CD14-positive monocyte (primary cell): ENCODE data around the gene NRG3. TPM values are rescaled to one million over a fixed set of nuclear protein-coding genes. Genes with fewer than 3 reads are reported as not detected.
A peak's percentile ranks its signal among the peaks of the same experiment; 100 is the strongest.

Experiments
- DNase-seq, 3 donors: peaks; one replicate each; pipeline ENCODE4 v3.0.0-alpha.2; 2011 to 2022
- H2AFZ ChIP-seq: 2 replicates; pipeline ENCODE4 v1.6.0; 2012; ENCODE audit warnings: mild to moderate bottlenecking, low read depth, low read length, inconsistent platforms; ENCODE audit not compliant: insufficient read depth, poor library complexity, severe bottlenecking
- H3K27ac ChIP-seq, 2 donors: 1 replicate in 1 of 2; 2 replicates in 1 of 2; pipeline ENCODE4 v1.5.1; 2012 to 2013; ENCODE audit warnings: low read length in 2 of 2, control low read depth in 1 of 2, inconsistent platforms in 1 of 2, low read depth in 1 of 2, mild to moderate bottlenecking in 1 of 2
- H3K27me3 ChIP-seq, 2 donors: one replicate each; pipeline versions ENCODE4 v1.6.0 to v1.6.1; 2011 to 2013; ENCODE audit warnings: low read length in 2 of 2; ENCODE audit not compliant: control insufficient read depth in 2 of 2, insufficient read depth in 2 of 2
- H3K36me3 ChIP-seq, 2 donors: replicated peaks in 1 of 2; 1 replicate in 1 of 2; 2 replicates in 1 of 2; pipeline versions ENCODE4 v1.5.1 to v1.6.1; 2012 to 2013; ENCODE audit warnings: low read length in 2 of 2, control low read depth in 1 of 2, inconsistent platforms in 1 of 2, mild to moderate bottlenecking in 1 of 2; ENCODE audit not compliant: insufficient read depth in 2 of 2, control insufficient read depth in 1 of 2
- H3K4me1 ChIP-seq, 2 donors: 1 replicate in 1 of 2; 2 replicates in 1 of 2; pipeline versions ENCODE4 v1.5.1 to v1.6.1; 2012 to 2013; ENCODE audit warnings: low read length in 2 of 2, control low read depth in 1 of 2, inconsistent platforms in 1 of 2, mild to moderate bottlenecking in 1 of 2, moderate library complexity in 1 of 2; ENCODE audit not compliant: insufficient read depth in 2 of 2, control insufficient read depth in 1 of 2
- H3K4me2 ChIP-seq: replicated peaks from 2 replicates; pipeline ENCODE3; 2012; ENCODE audit warnings: low read length, moderate library complexity, mild to moderate bottlenecking; ENCODE audit not compliant: poor library complexity, severe bottlenecking; ENCODE audit errors: extremely low read depth
- H3K4me3 ChIP-seq, 3 experiments: fragments of 200-600 bp in 1 of 3; sonication (generic) in 1 of 3; replicated peaks in 1 of 3; 1 replicate in 2 of 3; 2 replicates in 1 of 3; pipeline ENCODE4 v1.5.1; 2011 to 2013; ENCODE audit warnings: low read length in 3 of 3, mild to moderate bottlenecking in 3 of 3, control low read depth in 2 of 3, low read depth in 2 of 3, inconsistent platforms in 1 of 3, moderate library complexity in 1 of 3
- H3K79me2 ChIP-seq: 2 replicates; pipeline ENCODE4 v1.6.0; 2012; ENCODE audit warnings: mild to moderate bottlenecking, control low read depth, inconsistent platforms, low read length, moderate library complexity; ENCODE audit not compliant: insufficient read depth
- H3K9ac ChIP-seq: 2 replicates; pipeline ENCODE4 v1.6.0; 2017; ENCODE audit warnings: low read length, mild to moderate bottlenecking; ENCODE audit not compliant: insufficient read depth, poor library complexity, severe bottlenecking
- H3K9me3 ChIP-seq, 2 donors: replicated peaks in 1 of 2; 1 replicate in 1 of 2; 2 replicates in 1 of 2; pipeline versions ENCODE4 v1.5.1 to v1.6.1; 2012 to 2013; ENCODE audit warnings: low read length in 2 of 2, control low read depth in 1 of 2; ENCODE audit not compliant: control insufficient read depth in 1 of 2, insufficient read depth in 1 of 2
- H4K20me1 ChIP-seq: 2 replicates; pipeline ENCODE4 v1.6.0; 2012; ENCODE audit warnings: mild to moderate bottlenecking, low read length, control low read depth, moderate library complexity; ENCODE audit not compliant: insufficient read depth
- H3K27ac Mint-ChIP-seq, 7 donors: one replicate each; pipeline ENCODE4 v1.8.0; 2020; ENCODE audit warnings: mild to moderate bottlenecking in 7 of 7, mixed read lengths in 7 of 7, moderate library complexity in 6 of 7, inconsistent platforms in 2 of 7
- H3K27me3 Mint-ChIP-seq, 3 donors: one replicate each; pipeline ENCODE4 v1.8.0; 2021 to 2022; ENCODE audit warnings: low read depth in 3 of 3, mild to moderate bottlenecking in 3 of 3, mixed read lengths in 3 of 3, moderate library complexity in 3 of 3, inconsistent platforms in 1 of 3
- H3K36me3 Mint-ChIP-seq, 2 donors: one replicate each; pipeline ENCODE4 v1.8.0; 2020; ENCODE audit warnings: mixed read lengths in 2 of 2, inconsistent platforms in 1 of 2, mild to moderate bottlenecking in 1 of 2
- H3K4me1 Mint-ChIP-seq: one replicate; pipeline ENCODE4 v1.8.0; 2020; ENCODE audit warnings: mild to moderate bottlenecking, mixed read lengths
- H3K4me3 Mint-ChIP-seq, 2 donors: one replicate each; pipeline ENCODE4 v1.8.0; 2020; ENCODE audit warnings: mild to moderate bottlenecking in 2 of 2, mixed read lengths in 2 of 2, moderate library complexity in 1 of 2
- H3K9me3 Mint-ChIP-seq, 7 donors: one replicate each; pipeline ENCODE4 v1.8.0; 2020 to 2022; ENCODE audit warnings: mixed read lengths in 7 of 7, mild to moderate bottlenecking in 6 of 7, moderate library complexity in 6 of 7, inconsistent platforms in 2 of 7
- WGBS: methylation state at CpG from one replicate; pipeline ENCODE4 v1.1.5; 2013; ENCODE audit warnings: missing lambda C conversion rate; ENCODE audit not compliant: insufficient coverage; 5-methylcytosine and 5-hydroxymethylcytosine counted together
- intact Hi-C, 2 donors: fragments of 100-400 bp; cut with micrococcal nuclease; formaldehyde crosslinking; loops; one replicate each; pipeline versions ENCODE4 v1.15.0 to v1.15.1; 2023
- polyA plus RNA-seq, 3 donors: library from polyadenylated mRNA; depleted of rRNA in 1 of 3; unstranded in 2 of 3; stranded (reverse) in 1 of 3; fragments of 300-500 nt in 2 of 3; fragments of >200 nt in 1 of 3; fragmentation: Illumina TruSeq in 2 of 3; gene quantifications; 1 replicate in 2 of 3; 2 replicates in 1 of 3; pipeline ENCODE4 v1.2.3, GENCODE V29; 2012 to 2021
- TF ChIP-seq, protein P1 (sequence below): fragments of 200-600 bp; IDR thresholded peaks from one replicate; pipeline ENCODE4 v1.8.0; 2022; ENCODE audit warnings: antibody characterized with exemption, mild to moderate bottlenecking

Gene NRG3
- polyA plus RNA-seq, 3 donors, result not detected

GRCh38 chr10:81873932-81874816, 820 bp upstream of the NRG3 start:
- DNase-seq, result no peak
- Histone ChIP-seq H3K9ac (no peak overlapping the region), H3K36me3 (no peaks in the 10 kb centered on the region), H3K79me2 (no peaks in the 10 kb centered on the region), H3K4me1 (no peaks in the 10 kb centered on the region), H3K27me3 (peaks cover 48 to 61% of the 10 kb centered on the region in 2 donors), H4K20me1 (no peaks in the 10 kb centered on the region), H3K27ac (no peak overlapping the region), H3K4me2 (no peak overlapping the region), H3K9me3 (peaks cover 0 to 26% of the 10 kb centered on the region in 2 donors), H2AFZ (no peak overlapping the region), H3K4me3 (no peak overlapping the region)
- Mint-ChIP-seq H3K4me3 (peak overlapping the region in 1 of 2 donors; percentile 75), H3K27ac (no peak overlapping the region), H3K27me3 (peaks cover 55 to 70% (median 57%) of the 10 kb centered on the region in 3 donors), H3K36me3 (peaks cover 3% of the 10 kb centered on the region in 2 donors), H3K9me3 (peaks cover 0 to 14% (median 9%) of the 10 kb centered on the region in 7 donors), H3K4me1 (peaks cover 3% of the 10 kb centered on the region)
- intact Hi-C loops, result no loop called here
- TF ChIP-seq, protein P1, sequence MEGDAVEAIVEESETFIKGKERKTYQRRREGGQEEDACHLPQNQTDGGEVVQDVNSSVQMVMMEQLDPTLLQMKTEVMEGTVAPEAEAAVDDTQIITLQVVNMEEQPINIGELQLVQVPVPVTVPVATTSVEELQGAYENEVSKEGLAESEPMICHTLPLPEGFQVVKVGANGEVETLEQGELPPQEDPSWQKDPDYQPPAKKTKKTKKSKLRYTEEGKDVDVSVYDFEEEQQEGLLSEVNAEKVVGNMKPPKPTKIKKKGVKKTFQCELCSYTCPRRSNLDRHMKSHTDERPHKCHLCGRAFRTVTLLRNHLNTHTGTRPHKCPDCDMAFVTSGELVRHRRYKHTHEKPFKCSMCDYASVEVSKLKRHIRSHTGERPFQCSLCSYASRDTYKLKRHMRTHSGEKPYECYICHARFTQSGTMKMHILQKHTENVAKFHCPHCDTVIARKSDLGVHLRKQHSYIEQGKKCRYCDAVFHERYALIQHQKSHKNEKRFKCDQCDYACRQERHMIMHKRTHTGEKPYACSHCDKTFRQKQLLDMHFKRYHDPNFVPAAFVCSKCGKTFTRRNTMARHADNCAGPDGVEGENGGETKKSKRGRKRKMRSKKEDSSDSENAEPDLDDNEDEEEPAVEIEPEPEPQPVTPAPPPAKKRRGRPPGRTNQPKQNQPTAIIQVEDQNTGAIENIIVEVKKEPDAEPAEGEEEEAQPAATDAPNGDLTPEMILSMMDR, result no peak
- 1% methylated on average over 71 of the region's 80 CpGs for WGBS

- TF ChIP-seq, protein P1, result no peak
- no peaks in the 10 kb centered on the region for H4K20me1 ChIP-seq
- no peak overlapping the region for H3K4me3 ChIP-seq
- no peak overlapping the region for H3K27ac Mint-ChIP-seq
- DNase-seq, result no peak
- H3K4me1 Mint-ChIP-seq, result peaks cover 3% of the 10 kb centered on the region
- no peaks in the 10 kb centered on the region for H3K4me1 ChIP-seq
- no peak overlapping the region for H3K4me2 ChIP-seq
- no peak overlapping the region for H3K27ac ChIP-seq
- intact Hi-C loops, result no loop called here
- H3K79me2 ChIP-seq, result no peaks in the 10 kb centered on the region
- H2AFZ ChIP-seq, result no peak overlapping the region
- H3K9me3 Mint-ChIP-seq, result peaks cover 0 to 14% (median 9%) of the 10 kb centered on the region in 7 donors
- peaks cover 3% of the 10 kb centered on the region in 2 donors for H3K36me3 Mint-ChIP-seq
- WGBS, result 3% methylated on average over 47 of the region's 49 CpGs
- H3K36me3 ChIP-seq, result no peaks in the 10 kb centered on the region
- peaks cover 0 to 26% of the 10 kb centered on the region in 2 donors for H3K9me3 ChIP-seq
- peaks cover 48 to 63% of the 10 kb centered on the region in 2 donors for H3K27me3 ChIP-seq
- peaks cover 55 to 65% (median 59%) of the 10 kb centered on the region in 3 donors for H3K27me3 Mint-ChIP-seq
- H3K9ac ChIP-seq, result no peak overlapping the region
- H3K4me3 Mint-ChIP-seq, result peak overlapping the region in 1 of 2 donors; percentile 80
These were observed 666 bp downstream of the NRG3 start for GRCh38 chr10:81875467-81876252.
